ENCODE results near the gene PCNX3.
"Not testable (repeated sequence)": the region's sequence is repeated elsewhere in the genome, so short reads cannot be mapped to it uniquely, and the experiment has no call there.

Gene PCNX3

GRCh38 chr11:65634109-65634436, 18.5 kb downstream of the PCNX3 start:
- Mint-ChIP-seq H3K36me3 (ENCODE audit: low read depth) (peaks cover 13% of the 10 kb centered on the region), H3K4me3 (no peak overlapping the region), H3K27me3 (no peaks in the 10 kb centered on the region), H3K27ac (no peak overlapping the region), H3K9me3 (no peaks in the 10 kb centered on the region), H3K4me1 (ENCODE audit: low read depth) (peaks cover 21% of the 10 kb centered on the region)

GRCh38 chr11:65634440-65634839, 18.9 kb downstream of the PCNX3 start:
- H3K36me3 Mint-ChIP-seq (ENCODE audit: low read depth), result peaks cover 10% of the 10 kb centered on the region
- H3K27me3 Mint-ChIP-seq, result no peaks in the 10 kb centered on the region
- H3K4me3 Mint-ChIP-seq, result no peak overlapping the region
- peaks cover 25% of the 10 kb centered on the region for H3K4me1 Mint-ChIP-seq (ENCODE audit: low read depth)
- H3K27ac Mint-ChIP-seq, result no peak overlapping the region
- no peaks in the 10 kb centered on the region for H3K9me3 Mint-ChIP-seq

GRCh38 chr11:65634905-65635731, 19.5 kb downstream of the PCNX3 start:
- Mint-ChIP-seq H3K27me3 (no peaks in the 10 kb centered on the region), H3K4me3 (no peak overlapping the region), H3K4me1 (ENCODE audit: low read depth) (peaks cover 32% of the 10 kb centered on the region), H3K9me3 (no peaks in the 10 kb centered on the region), H3K27ac (no peak overlapping the region), H3K36me3 (ENCODE audit: low read depth) (peaks cover 10% of the 10 kb centered on the region)

- Mint-ChIP-seq H3K27me3 (no peaks in the 10 kb centered on the region), H3K27ac (peak overlapping the region; percentile 39), H3K4me3 (no peak overlapping the region), H3K36me3 (ENCODE audit: low read depth) (peaks cover 10% of the 10 kb centered on the region), H3K4me1 (ENCODE audit: low read depth) (peaks cover 37% of the 10 kb centered on the region), H3K9me3 (no peaks in the 10 kb centered on the region)
Measured at GRCh38 chr11:65636108-65637031, 20.8 kb downstream of the PCNX3 start.

GRCh38 chr11:65637032-65637557, 21.5 kb downstream of the PCNX3 start:
- peaks cover 44% of the 10 kb centered on the region for H3K4me1 Mint-ChIP-seq (ENCODE audit: low read depth)
- H3K27ac Mint-ChIP-seq, result peak overlapping the region; percentile 39
- peaks cover 14% of the 10 kb centered on the region for H3K36me3 Mint-ChIP-seq (ENCODE audit: low read depth)
- peak overlapping the region; percentile 96 for H3K4me3 Mint-ChIP-seq
- H3K9me3 Mint-ChIP-seq, result no peaks in the 10 kb centered on the region
- H3K27me3 Mint-ChIP-seq, result no peaks in the 10 kb centered on the region

- Mint-ChIP-seq H3K4me1 (ENCODE audit: low read depth) (peaks cover 45% of the 10 kb centered on the region), H3K36me3 (ENCODE audit: low read depth) (peaks cover 14% of the 10 kb centered on the region), H3K4me3 (peak within 1 kb of the TSS; percentile 96), H3K27me3 (no peaks in the 10 kb centered on the region), H3K27ac (peak within 1 kb of the TSS; percentile 89), H3K9me3 (no peaks in the 10 kb centered on the region)
Measured at GRCh38 chr11:65637794-65638419, 22.3 kb downstream of the PCNX3 start, which contains the start of gene SIPA1. Gene SIPA1, plus strand, starts transcription at chr11:65638101. Its CDS starts 2,821 bp downstream, at chr11:65640922.

- H3K9me3 Mint-ChIP-seq, H3K27me3 Mint-ChIP-seq: not testable (repeated sequence)
- Mint-ChIP-seq H3K27ac (peak overlapping the region; percentile 89), H3K4me1 (ENCODE audit: low read depth) (peaks cover 50% of the 10 kb centered on the region), H3K4me3 (peak overlapping the region; percentile 96), H3K36me3 (ENCODE audit: low read depth) (peaks cover 25% of the 10 kb centered on the region)
Measured at GRCh38 chr11:65639228-65639597, 23.6 kb downstream of the PCNX3 start.

- Mint-ChIP-seq H3K9me3 (no peaks in the 10 kb centered on the region), H3K27ac (peak overlapping the region; percentile 89), H3K4me1 (ENCODE audit: low read depth) (peaks cover 50% of the 10 kb centered on the region)
Measured at GRCh38 chr11:65639623-65640482, 24.3 kb downstream of the PCNX3 start.

GRCh38 chr11:65640483-65641296, 25.1 kb downstream of the PCNX3 start:
- Mint-ChIP-seq H3K27ac (peak overlapping the region; percentile 89), H3K36me3 (ENCODE audit: low read depth) (peaks cover 29% of the 10 kb centered on the region), H3K4me1 (ENCODE audit: low read depth) (peaks cover 50% of the 10 kb centered on the region), H3K27me3 (no peaks in the 10 kb centered on the region), H3K9me3 (no peaks in the 10 kb centered on the region), H3K4me3 (peak overlapping the region; percentile 96)

More at GRCh38 chr11:65639623-65640482, 24.3 kb downstream of the PCNX3 start:
- H3K4me3 Mint-ChIP-seq, result peak overlapping the region; percentile 96
- no peaks in the 10 kb centered on the region for H3K27me3 Mint-ChIP-seq
- peaks cover 25% of the 10 kb centered on the region for H3K36me3 Mint-ChIP-seq (ENCODE audit: low read depth)

GRCh38 chr11:65641297-65642013, 25.9 kb downstream of the PCNX3 start:
- H3K9me3 Mint-ChIP-seq, result no peaks in the 10 kb centered on the region
- peak overlapping the region; percentile 96 for H3K4me3 Mint-ChIP-seq
- peak overlapping the region; percentile 81 for H3K27ac Mint-ChIP-seq
- peaks cover 50% of the 10 kb centered on the region for H3K4me1 Mint-ChIP-seq (ENCODE audit: low read depth)
- no peaks in the 10 kb centered on the region for H3K27me3 Mint-ChIP-seq
- H3K36me3 Mint-ChIP-seq (ENCODE audit: low read depth), result peaks cover 31% of the 10 kb centered on the region

GRCh38 chr11:65642014-65642671, 26.6 kb downstream of the PCNX3 start:
- H3K4me3 Mint-ChIP-seq, result peak overlapping the region; percentile 96
- H3K36me3 Mint-ChIP-seq (ENCODE audit: low read depth), result peaks cover 27% of the 10 kb centered on the region
- peaks cover 49% of the 10 kb centered on the region for H3K4me1 Mint-ChIP-seq (ENCODE audit: low read depth)
- peak overlapping the region; percentile 81 for H3K27ac Mint-ChIP-seq
- H3K27me3 Mint-ChIP-seq, result no peaks in the 10 kb centered on the region
- no peaks in the 10 kb centered on the region for H3K9me3 Mint-ChIP-seq

GRCh38 chr11:65643971-65644370, 28.4 kb downstream of the PCNX3 start:
- peak overlapping the region; percentile 61 for H3K27ac Mint-ChIP-seq
- no peaks in the 10 kb centered on the region for H3K27me3 Mint-ChIP-seq
- H3K9me3 Mint-ChIP-seq, result no peaks in the 10 kb centered on the region
- no peak overlapping the region for H3K4me3 Mint-ChIP-seq
- peaks cover 33% of the 10 kb centered on the region for H3K36me3 Mint-ChIP-seq (ENCODE audit: low read depth)
- H3K4me1 Mint-ChIP-seq (ENCODE audit: low read depth), result peaks cover 36% of the 10 kb centered on the region
